ENCODE measurements around the gene CDH13.

DNA sequence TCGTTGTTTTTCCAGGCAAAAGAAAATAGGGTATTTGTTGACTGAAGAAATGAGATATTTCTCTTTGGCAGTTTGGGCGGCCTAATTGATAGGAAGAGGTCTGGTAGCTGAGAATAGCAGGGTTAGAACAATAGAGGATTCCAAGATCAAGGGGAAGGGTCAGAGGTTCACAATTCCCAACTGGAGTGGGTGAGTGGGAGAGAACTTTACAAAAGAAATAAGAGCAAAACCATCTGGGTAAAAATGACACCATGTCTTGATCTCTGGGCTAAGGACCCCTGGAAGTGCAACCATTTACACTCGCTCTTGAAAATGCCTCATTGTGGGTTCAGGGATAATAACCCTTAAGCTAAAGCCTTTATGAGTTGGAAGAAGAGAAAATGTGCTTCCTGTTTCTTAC lies 180.5 kb downstream of the CDH13 start:
- TF ChIP-seq, protein P1, sequence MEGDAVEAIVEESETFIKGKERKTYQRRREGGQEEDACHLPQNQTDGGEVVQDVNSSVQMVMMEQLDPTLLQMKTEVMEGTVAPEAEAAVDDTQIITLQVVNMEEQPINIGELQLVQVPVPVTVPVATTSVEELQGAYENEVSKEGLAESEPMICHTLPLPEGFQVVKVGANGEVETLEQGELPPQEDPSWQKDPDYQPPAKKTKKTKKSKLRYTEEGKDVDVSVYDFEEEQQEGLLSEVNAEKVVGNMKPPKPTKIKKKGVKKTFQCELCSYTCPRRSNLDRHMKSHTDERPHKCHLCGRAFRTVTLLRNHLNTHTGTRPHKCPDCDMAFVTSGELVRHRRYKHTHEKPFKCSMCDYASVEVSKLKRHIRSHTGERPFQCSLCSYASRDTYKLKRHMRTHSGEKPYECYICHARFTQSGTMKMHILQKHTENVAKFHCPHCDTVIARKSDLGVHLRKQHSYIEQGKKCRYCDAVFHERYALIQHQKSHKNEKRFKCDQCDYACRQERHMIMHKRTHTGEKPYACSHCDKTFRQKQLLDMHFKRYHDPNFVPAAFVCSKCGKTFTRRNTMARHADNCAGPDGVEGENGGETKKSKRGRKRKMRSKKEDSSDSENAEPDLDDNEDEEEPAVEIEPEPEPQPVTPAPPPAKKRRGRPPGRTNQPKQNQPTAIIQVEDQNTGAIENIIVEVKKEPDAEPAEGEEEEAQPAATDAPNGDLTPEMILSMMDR (IDR thresholded peaks at IDR 0.05; ENCODE audit: low read depth, low read length): no peak
- no peak for TF ChIP-seq EZH2phosphoT487 (IDR thresholded peaks at IDR 0.05; ENCODE audit: low read depth)

All from OCI-LY3 (cell line).